HEK293 (cell line): Measurements from ENCODE around the gene LAMA4.

Experiments
- GFI1B ChIP-seq: fragments of 450-650 bp; formaldehyde crosslinking; IDR thresholded peaks from 2 replicates; pipeline ENCODE4 v1.5.1; 2016; ENCODE audit warnings: missing biosample characterization, missing genetic modification characterization
- GLIS1 ChIP-seq: fragments of 450-650 bp; formaldehyde crosslinking; IDR thresholded peaks from 2 replicates; pipeline ENCODE4 v1.5.1; 2016; ENCODE audit warnings: missing biosample characterization, missing genetic modification characterization
- KLF10 ChIP-seq: fragments of 450-650 bp; IDR thresholded peaks from 2 replicates; pipeline ENCODE4 v1.5.1; 2018; ENCODE audit warnings: missing biosample characterization, mild to moderate bottlenecking, missing genetic modification characterization
- MZF1 ChIP-seq: fragments of 450-650 bp; formaldehyde crosslinking; IDR thresholded peaks from 2 replicates; pipeline ENCODE4 v1.5.1; 2017; ENCODE audit warnings: missing biosample characterization, missing genetic modification characterization, borderline replicate concordance
- OVOL3 ChIP-seq: fragments of 450-650 bp; formaldehyde crosslinking; IDR thresholded peaks from 2 replicates; pipeline ENCODE4 v1.5.1; 2016; ENCODE audit warnings: missing biosample characterization, missing genetic modification characterization
- TRIM28 ChIP-seq: IDR thresholded peaks from 2 replicates; pipeline ENCODE4 v1.6.1; 2011; ENCODE audit warnings: low read length, control low read depth, borderline replicate concordance
- ZBTB8A ChIP-seq: fragments of 450-650 bp; formaldehyde crosslinking; IDR thresholded peaks from 2 replicates; pipeline ENCODE4 v1.5.1; 2016; ENCODE audit warnings: missing biosample characterization, missing genetic modification characterization
- ZFHX2 ChIP-seq: fragments of 450-650 bp; formaldehyde crosslinking; conservative IDR thresholded peaks from 2 replicates; pipeline ENCODE4 v1.5.1; 2016; ENCODE audit warnings: missing biosample characterization, missing genetic modification characterization
- ZNF10 ChIP-seq: fragments of 450-650 bp; formaldehyde crosslinking; IDR thresholded peaks from 2 replicates; pipeline ENCODE4 v1.5.1; 2017; ENCODE audit warnings: missing biosample characterization, missing genetic modification characterization
- ZNF175 ChIP-seq: fragments of 450-650 bp; formaldehyde crosslinking; IDR thresholded peaks from 2 replicates; pipeline ENCODE4 v1.5.1; 2016; ENCODE audit warnings: missing biosample characterization, missing genetic modification characterization
- ZNF433 ChIP-seq: fragments of 450-650 bp; formaldehyde crosslinking; IDR thresholded peaks from 2 replicates; pipeline ENCODE4 v1.5.1; 2016; ENCODE audit warnings: missing biosample characterization, missing genetic modification characterization, low read depth
- ZNF561 ChIP-seq: fragments of 450-650 bp; IDR thresholded peaks from 2 replicates; pipeline ENCODE4 v1.5.1; 2018; ENCODE audit warnings: missing biosample characterization, missing genetic modification characterization, borderline replicate concordance
- ZNF600 ChIP-seq: fragments of 450-650 bp; formaldehyde crosslinking; IDR thresholded peaks from 2 replicates; pipeline ENCODE4 v1.5.1; 2016; ENCODE audit warnings: missing biosample characterization, missing genetic modification characterization
- ZNF843 ChIP-seq: fragments of 450-650 bp; formaldehyde crosslinking; IDR thresholded peaks from 2 replicates; pipeline ENCODE4 v1.5.1; 2016; ENCODE audit warnings: missing biosample characterization, missing genetic modification characterization
- ZSCAN23 ChIP-seq: fragments of 450-650 bp; formaldehyde crosslinking; IDR thresholded peaks from 2 replicates; pipeline ENCODE4 v1.5.1; 2016; ENCODE audit warnings: missing biosample characterization, missing genetic modification characterization
- ZSCAN30 ChIP-seq: fragments of 450-650 bp; IDR thresholded peaks from 2 replicates; pipeline ENCODE4 v1.5.1; 2018; ENCODE audit warnings: missing biosample characterization, mild to moderate bottlenecking, missing genetic modification characterization, moderate library complexity
- TF ChIP-seq, protein P1 (sequence below): fragments of 450-650 bp; formaldehyde crosslinking; IDR thresholded peaks from 2 replicates; pipeline ENCODE4 v1.5.1; 2016; ENCODE audit warnings: missing biosample characterization, missing genetic modification characterization
- TF ChIP-seq, protein P2 (sequence below): fragments of 450-650 bp; formaldehyde crosslinking; IDR thresholded peaks from 2 replicates; pipeline ENCODE4 v1.5.1; 2016; ENCODE audit warnings: missing biosample characterization, missing genetic modification characterization
- TF ChIP-seq, protein P3 (sequence below): fragments of 450-650 bp; formaldehyde crosslinking; IDR thresholded peaks from 2 replicates; pipeline ENCODE4 v1.5.1; 2016; ENCODE audit warnings: missing biosample characterization, missing genetic modification characterization, low read depth
- TF ChIP-seq, protein P4 (sequence below): fragments of 450-650 bp; formaldehyde crosslinking; IDR thresholded peaks from 2 replicates; pipeline ENCODE4 v1.5.1; 2017; ENCODE audit warnings: missing biosample characterization, mild to moderate bottlenecking, missing genetic modification characterization, moderate library complexity
- TF ChIP-seq, protein P5 (sequence below): fragments of 450-650 bp; IDR thresholded peaks from 2 replicates; pipeline ENCODE4 v1.5.1; 2018; ENCODE audit warnings: missing biosample characterization, mild to moderate bottlenecking, missing genetic modification characterization
- TF ChIP-seq, protein P6 (sequence below): fragments of 450-650 bp; formaldehyde crosslinking; IDR thresholded peaks from 2 replicates; pipeline ENCODE4 v1.5.1; 2016; ENCODE audit warnings: missing biosample characterization, missing genetic modification characterization
- TF ChIP-seq, protein P7 (sequence below): fragments of 450-650 bp; formaldehyde crosslinking; IDR thresholded peaks from 2 replicates; pipeline ENCODE4 v1.5.1; 2016; ENCODE audit warnings: missing biosample characterization, missing genetic modification characterization
- TF ChIP-seq, protein P8 (sequence below): fragments of 450-650 bp; formaldehyde crosslinking; IDR thresholded peaks from 2 replicates; pipeline ENCODE4 v1.5.1; 2016; ENCODE audit warnings: missing biosample characterization, missing genetic modification characterization

Gene LAMA4

DNA sequence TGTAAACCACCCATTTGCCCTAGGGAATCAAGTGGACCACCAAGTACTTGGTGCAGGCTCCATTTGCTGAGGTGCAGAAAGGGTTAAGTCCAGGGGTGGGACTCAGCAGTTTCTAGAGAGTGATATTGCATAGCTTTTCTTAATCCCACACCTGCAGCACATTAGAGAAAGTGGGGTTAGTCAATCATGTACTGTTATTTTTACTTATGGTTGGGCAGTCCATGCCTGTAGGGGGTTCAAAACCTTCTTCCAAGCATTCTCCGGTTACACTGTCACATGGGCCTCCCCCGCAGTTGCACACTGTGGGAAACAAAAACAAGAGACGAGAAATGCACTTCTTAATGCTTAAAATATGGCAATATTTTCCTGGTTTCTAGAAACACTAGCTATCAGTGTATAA lies 65.5 kb downstream of the LAMA4 start (continued):
- TF ChIP-seq ZNF433 (tag by site-specific recombination) (no peak), ZNF561 (tag by site-specific recombination) (0 out of 2 replicates have a peak, but pooled peaks have one; percentile 39), MZF1 (tag by site-specific recombination) (peak; percentile 88; the same call in 1 of the 2 replicates), KLF10 (peak; percentile 54; the same call in 1 of the 2 replicates), OVOL3 (tag by site-specific recombination) (peak; percentile 50; the same call in 1 of the 2 replicates), ZBTB8A (tag by site-specific recombination) (peak; percentile 51; the same call in 1 of the 2 replicates), ZSCAN30 (tag by site-specific recombination) (peak; percentile 55), ZNF843 (peak; percentile 86), ZNF600 (tag by site-specific recombination) (peak; percentile 44), ZSCAN23 (tag by site-specific recombination) (no peak), ZNF175 (tag by site-specific recombination) (no peak), ZFHX2 (tag by site-specific recombination) (peak; percentile 63), TRIM28 (peak; percentile 67; the same call in 1 of the 2 replicates), ZNF10 (tag by site-specific recombination) (peak; percentile 29; the same call in 1 of the 2 replicates), GFI1B (tag by site-specific recombination) (peak; percentile 50; the same call in 1 of the 2 replicates), GLIS1 (peak; percentile 90)
- TF ChIP-seq, protein P1, sequence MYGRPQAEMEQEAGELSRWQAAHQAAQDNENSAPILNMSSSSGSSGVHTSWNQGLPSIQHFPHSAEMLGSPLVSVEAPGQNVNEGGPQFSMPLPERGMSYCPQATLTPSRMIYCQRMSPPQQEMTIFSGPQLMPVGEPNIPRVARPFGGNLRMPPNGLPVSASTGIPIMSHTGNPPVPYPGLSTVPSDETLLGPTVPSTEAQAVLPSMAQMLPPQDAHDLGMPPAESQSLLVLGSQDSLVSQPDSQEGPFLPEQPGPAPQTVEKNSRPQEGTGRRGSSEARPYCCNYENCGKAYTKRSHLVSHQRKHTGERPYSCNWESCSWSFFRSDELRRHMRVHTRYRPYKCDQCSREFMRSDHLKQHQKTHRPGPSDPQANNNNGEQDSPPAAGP = no peak
- TF ChIP-seq, protein P2, sequence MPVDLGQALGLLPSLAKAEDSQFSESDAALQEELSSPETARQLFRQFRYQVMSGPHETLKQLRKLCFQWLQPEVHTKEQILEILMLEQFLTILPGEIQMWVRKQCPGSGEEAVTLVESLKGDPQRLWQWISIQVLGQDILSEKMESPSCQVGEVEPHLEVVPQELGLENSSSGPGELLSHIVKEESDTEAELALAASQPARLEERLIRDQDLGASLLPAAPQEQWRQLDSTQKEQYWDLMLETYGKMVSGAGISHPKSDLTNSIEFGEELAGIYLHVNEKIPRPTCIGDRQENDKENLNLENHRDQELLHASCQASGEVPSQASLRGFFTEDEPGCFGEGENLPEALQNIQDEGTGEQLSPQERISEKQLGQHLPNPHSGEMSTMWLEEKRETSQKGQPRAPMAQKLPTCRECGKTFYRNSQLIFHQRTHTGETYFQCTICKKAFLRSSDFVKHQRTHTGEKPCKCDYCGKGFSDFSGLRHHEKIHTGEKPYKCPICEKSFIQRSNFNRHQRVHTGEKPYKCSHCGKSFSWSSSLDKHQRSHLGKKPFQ (tag by site-specific recombination) = peak; percentile 70
- TF ChIP-seq, protein P3, sequence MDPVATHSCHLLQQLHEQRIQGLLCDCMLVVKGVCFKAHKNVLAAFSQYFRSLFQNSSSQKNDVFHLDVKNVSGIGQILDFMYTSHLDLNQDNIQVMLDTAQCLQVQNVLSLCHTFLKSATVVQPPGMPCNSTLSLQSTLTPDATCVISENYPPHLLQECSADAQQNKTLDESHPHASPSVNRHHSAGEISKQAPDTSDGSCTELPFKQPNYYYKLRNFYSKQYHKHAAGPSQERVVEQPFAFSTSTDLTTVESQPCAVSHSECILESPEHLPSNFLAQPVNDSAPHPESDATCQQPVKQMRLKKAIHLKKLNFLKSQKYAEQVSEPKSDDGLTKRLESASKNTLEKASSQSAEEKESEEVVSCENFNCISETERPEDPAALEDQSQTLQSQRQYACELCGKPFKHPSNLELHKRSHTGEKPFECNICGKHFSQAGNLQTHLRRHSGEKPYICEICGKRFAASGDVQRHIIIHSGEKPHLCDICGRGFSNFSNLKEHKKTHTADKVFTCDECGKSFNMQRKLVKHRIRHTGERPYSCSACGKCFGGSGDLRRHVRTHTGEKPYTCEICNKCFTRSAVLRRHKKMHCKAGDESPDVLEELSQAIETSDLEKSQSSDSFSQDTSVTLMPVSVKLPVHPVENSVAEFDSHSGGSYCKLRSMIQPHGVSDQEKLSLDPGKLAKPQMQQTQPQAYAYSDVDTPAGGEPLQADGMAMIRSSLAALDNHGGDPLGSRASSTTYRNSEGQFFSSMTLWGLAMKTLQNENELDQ (tag by site-specific recombination) = no peak
- TF ChIP-seq, protein P4, sequence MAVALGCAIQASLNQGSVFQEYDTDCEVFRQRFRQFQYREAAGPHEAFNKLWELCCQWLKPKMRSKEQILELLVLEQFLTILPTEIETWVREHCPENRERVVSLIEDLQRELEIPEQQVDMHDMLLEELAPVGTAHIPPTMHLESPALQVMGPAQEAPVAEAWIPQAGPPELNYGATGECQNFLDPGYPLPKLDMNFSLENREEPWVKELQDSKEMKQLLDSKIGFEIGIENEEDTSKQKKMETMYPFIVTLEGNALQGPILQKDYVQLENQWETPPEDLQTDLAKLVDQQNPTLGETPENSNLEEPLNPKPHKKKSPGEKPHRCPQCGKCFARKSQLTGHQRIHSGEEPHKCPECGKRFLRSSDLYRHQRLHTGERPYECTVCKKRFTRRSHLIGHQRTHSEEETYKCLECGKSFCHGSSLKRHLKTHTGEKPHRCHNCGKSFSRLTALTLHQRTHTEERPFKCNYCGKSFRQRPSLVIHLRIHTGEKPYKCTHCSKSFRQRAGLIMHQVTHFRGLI (tag by site-specific recombination) = peak; percentile 95
- TF ChIP-seq, protein P5, sequence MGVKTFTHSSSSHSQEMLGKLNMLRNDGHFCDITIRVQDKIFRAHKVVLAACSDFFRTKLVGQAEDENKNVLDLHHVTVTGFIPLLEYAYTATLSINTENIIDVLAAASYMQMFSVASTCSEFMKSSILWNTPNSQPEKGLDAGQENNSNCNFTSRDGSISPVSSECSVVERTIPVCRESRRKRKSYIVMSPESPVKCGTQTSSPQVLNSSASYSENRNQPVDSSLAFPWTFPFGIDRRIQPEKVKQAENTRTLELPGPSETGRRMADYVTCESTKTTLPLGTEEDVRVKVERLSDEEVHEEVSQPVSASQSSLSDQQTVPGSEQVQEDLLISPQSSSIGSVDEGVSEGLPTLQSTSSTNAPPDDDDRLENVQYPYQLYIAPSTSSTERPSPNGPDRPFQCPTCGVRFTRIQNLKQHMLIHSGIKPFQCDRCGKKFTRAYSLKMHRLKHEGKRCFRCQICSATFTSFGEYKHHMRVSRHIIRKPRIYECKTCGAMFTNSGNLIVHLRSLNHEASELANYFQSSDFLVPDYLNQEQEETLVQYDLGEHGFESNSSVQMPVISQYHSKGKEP = peak; percentile 90
- TF ChIP-seq, protein P6, sequence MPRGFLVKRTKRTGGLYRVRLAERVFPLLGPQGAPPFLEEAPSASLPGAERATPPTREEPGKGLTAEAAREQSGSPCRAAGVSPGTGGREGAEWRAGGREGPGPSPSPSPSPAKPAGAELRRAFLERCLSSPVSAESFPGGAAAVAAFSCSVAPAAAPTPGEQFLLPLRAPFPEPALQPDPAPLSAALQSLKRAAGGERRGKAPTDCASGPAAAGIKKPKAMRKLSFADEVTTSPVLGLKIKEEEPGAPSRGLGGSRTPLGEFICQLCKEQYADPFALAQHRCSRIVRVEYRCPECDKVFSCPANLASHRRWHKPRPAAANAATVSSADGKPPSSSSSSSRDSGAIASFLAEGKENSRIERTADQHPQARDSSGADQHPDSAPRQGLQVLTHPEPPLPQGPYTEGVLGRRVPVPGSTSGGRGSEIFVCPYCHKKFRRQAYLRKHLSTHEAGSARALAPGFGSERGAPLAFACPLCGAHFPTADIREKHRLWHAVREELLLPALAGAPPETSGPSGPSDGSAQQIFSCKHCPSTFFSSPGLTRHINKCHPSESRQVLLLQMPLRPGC (tag by site-specific recombination) = no peak; the same call in 1 of the 2 replicates
- TF ChIP-seq, protein P7, sequence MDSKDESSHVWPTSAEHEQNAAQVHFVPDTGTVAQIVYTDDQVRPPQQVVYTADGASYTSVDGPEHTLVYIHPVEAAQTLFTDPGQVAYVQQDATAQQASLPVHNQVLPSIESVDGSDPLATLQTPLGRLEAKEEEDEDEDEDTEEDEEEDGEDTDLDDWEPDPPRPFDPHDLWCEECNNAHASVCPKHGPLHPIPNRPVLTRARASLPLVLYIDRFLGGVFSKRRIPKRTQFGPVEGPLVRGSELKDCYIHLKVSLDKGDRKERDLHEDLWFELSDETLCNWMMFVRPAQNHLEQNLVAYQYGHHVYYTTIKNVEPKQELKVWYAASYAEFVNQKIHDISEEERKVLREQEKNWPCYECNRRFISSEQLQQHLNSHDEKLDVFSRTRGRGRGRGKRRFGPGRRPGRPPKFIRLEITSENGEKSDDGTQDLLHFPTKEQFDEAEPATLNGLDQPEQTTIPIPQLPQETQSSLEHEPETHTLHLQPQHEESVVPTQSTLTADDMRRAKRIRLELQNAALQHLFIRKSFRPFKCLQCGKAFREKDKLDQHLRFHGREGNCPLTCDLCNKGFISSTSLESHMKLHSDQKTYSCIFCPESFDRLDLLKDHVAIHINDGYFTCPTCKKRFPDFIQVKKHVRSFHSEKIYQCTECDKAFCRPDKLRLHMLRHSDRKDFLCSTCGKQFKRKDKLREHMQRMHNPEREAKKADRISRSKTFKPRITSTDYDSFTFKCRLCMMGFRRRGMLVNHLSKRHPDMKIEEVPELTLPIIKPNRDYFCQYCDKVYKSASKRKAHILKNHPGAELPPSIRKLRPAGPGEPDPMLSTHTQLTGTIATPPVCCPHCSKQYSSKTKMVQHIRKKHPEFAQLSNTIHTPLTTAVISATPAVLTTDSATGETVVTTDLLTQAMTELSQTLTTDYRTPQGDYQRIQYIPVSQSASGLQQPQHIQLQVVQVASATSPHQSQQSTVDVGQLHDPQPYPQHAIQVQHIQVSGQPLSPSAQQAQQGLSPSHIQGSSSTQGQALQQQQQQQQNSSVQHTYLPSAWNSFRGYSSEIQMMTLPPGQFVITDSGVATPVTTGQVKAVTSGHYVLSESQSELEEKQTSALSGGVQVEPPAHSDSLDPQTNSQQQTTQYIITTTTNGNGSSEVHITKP (tag by site-specific recombination) = peak; percentile 72
- TF ChIP-seq, protein P8, sequence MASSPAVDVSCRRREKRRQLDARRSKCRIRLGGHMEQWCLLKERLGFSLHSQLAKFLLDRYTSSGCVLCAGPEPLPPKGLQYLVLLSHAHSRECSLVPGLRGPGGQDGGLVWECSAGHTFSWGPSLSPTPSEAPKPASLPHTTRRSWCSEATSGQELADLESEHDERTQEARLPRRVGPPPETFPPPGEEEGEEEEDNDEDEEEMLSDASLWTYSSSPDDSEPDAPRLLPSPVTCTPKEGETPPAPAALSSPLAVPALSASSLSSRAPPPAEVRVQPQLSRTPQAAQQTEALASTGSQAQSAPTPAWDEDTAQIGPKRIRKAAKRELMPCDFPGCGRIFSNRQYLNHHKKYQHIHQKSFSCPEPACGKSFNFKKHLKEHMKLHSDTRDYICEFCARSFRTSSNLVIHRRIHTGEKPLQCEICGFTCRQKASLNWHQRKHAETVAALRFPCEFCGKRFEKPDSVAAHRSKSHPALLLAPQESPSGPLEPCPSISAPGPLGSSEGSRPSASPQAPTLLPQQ (tag by site-specific recombination) = no peak
